Loucy (cell line): Measurements from ENCODE around the gene MAX.

ENCODE experiments used
- H2AFZ ChIP-seq: fragments of 200-600 bp; sonication (generic); 2 replicates; pipeline ENCODE4 v1.6.0; 2016; ENCODE audit warnings: antibody characterized with exemption, mild to moderate bottlenecking, low read length, moderate library complexity
- H3F3A ChIP-seq: fragments of 200-600 bp; 2 replicates; pipeline ENCODE4 v1.6.0; 2016; ENCODE audit warnings: antibody characterized with exemption, low read depth, mild to moderate bottlenecking
- H3K27me3 ChIP-seq: fragments of 200-600 bp; sonication (generic); 2 replicates; pipeline ENCODE4 v1.6.1; 2014; ENCODE audit warnings: low read length, mild to moderate bottlenecking; ENCODE audit not compliant: insufficient read depth, poor library complexity, severe bottlenecking
- H3K36me3 ChIP-seq: fragments of 200-600 bp; sonication (generic); 2 replicates; pipeline ENCODE4 v1.6.1; 2016; ENCODE audit warnings: low read length; ENCODE audit not compliant: insufficient read depth
- H3K4me1 ChIP-seq: fragments of 200-600 bp; sonication (generic); 2 replicates; pipeline ENCODE4 v1.5.1; 2014; ENCODE audit warnings: low read length, mild to moderate bottlenecking; ENCODE audit not compliant: insufficient read depth, poor library complexity, severe bottlenecking
- H3K4me2 ChIP-seq: fragments of 200-600 bp; sonication (generic); 2 replicates; pipeline ENCODE4 v1.6.0; 2014; ENCODE audit warnings: antibody characterized with exemption, low read length, low read depth, mild to moderate bottlenecking; ENCODE audit not compliant: poor library complexity, severe bottlenecking
- H3K4me3 ChIP-seq: fragments of 200-600 bp; sonication (generic); 2 replicates; pipeline ENCODE4 v1.5.1; 2014; ENCODE audit warnings: low read length, mild to moderate bottlenecking, mixed read lengths; ENCODE audit not compliant: poor library complexity, severe bottlenecking
- H3K79me2 ChIP-seq: fragments of 200-600 bp; sonication (generic); 2 replicates; pipeline ENCODE4 v1.6.1; 2014; ENCODE audit warnings: low read length; ENCODE audit not compliant: insufficient read depth
- H3K9ac ChIP-seq: fragments of 200-600 bp; sonication (generic); 2 replicates; pipeline ENCODE4 v1.6.0; 2014; ENCODE audit warnings: mild to moderate bottlenecking, low read depth, low read length, moderate library complexity; ENCODE audit not compliant: poor library complexity, severe bottlenecking
- H3K9me2 ChIP-seq: fragments of 200-600 bp; sonication (generic); replicated peaks from 2 replicates; pipeline ENCODE4 v1.6.1; 2016; ENCODE audit warnings: low read depth, low read length, mixed read lengths
- H3K9me3 ChIP-seq: fragments of 200-600 bp; sonication (generic); 2 replicates; pipeline ENCODE4 v1.6.1; 2014; ENCODE audit warnings: mild to moderate bottlenecking, antibody characterized with exemption, low read length, low read depth; ENCODE audit not compliant: insufficient read depth
- H4K20me1 ChIP-seq: fragments of 200-600 bp; sonication (generic); 2 replicates; pipeline ENCODE4 v1.6.0; 2014; ENCODE audit warnings: antibody characterized with exemption, low read length, mild to moderate bottlenecking; ENCODE audit not compliant: insufficient read depth, poor library complexity, severe bottlenecking
- CTCF ChIP-seq: fragments of 200-600 bp; sonication (generic); conservative IDR thresholded peaks from 2 replicates; pipeline ENCODE4 v1.5.1; 2014; ENCODE audit warnings: mild to moderate bottlenecking, antibody characterized with exemption, low read length
- EZH2phosphoT487 ChIP-seq: fragments of 200-600 bp; IDR thresholded peaks from 2 replicates; pipeline ENCODE4 v1.6.1; 2018; ENCODE audit warnings: antibody characterized with exemption, mild to moderate bottlenecking, moderate library complexity, borderline replicate concordance

Gene MAX

DNA sequence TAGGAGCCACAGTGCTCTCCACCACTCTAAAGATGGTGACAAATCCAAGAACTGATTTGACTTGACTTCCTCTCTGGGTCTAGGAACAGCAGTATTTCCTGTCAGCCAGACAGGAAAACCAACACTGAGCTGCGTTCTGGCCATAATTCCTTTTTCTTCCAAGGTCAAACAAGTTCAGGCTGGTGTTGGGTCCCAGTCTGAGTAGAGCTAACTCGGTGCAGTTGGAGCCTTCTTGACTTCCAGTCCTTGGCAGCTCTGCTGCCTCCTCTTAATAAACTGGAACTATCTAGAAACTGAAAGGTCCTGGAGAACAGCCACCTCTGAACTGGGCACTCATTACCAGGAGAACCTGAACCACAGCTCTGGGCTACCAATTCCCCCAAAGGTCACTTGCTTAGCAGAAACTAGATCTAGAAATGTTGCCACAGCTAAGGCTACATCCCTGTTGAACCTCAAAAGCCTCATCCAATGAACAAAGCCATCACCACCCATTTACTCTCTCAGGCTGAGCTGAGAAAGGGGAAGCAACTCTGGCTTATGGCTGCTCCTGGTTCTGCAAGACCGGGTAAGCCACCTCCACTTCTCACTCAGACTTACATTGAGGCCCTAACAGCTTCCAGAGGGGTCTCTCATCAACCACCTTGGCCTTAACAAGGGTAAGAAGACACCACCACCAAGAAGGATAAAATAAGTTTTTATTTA is 27.7 kb downstream of the MAX start:
- Histone ChIP-seq H3K36me3 (peaks cover 75% of the 10 kb centered on the region; the same call in 1 of the 2 replicates), H4K20me1 (peaks cover 6% of the 10 kb centered on the region), H3F3A (no peaks in the 10 kb centered on the region), H3K9ac (no peak overlapping the region), H2AFZ (no peak overlapping the region), H3K9me2 (no peaks in the 10 kb centered on the region), H3K4me1 (no peaks in the 10 kb centered on the region), H3K9me3 (no peaks in the 10 kb centered on the region), H3K79me2 (peaks cover 9% of the 10 kb centered on the region; the same call in 1 of the 2 replicates), H3K4me2 (no peak overlapping the region), H3K27me3 (no peaks in the 10 kb centered on the region), H3K4me3 (no peak overlapping the region)
- no peak for TF ChIP-seq EZH2phosphoT487
- TF ChIP-seq CTCF, result no peak

- Histone ChIP-seq H3K9me3 (no peaks in the 10 kb centered on the region), H3K4me3 (no peak overlapping the region), H3K4me2 (no peak overlapping the region), H3K4me1 (no peaks in the 10 kb centered on the region), H3K27me3 (no peaks in the 10 kb centered on the region), H3K9me2 (no peaks in the 10 kb centered on the region), H3K9ac (no peak overlapping the region), H3K79me2 (peaks cover under 1% of the 10 kb centered on the region; the same call in 1 of the 2 replicates), H2AFZ (no peak overlapping the region), H4K20me1 (no peaks in the 10 kb centered on the region), H3F3A (no peaks in the 10 kb centered on the region), H3K36me3 (peaks cover 71% of the 10 kb centered on the region; the same call in 1 of the 2 replicates)
- no peak for TF ChIP-seq CTCF
These were observed 28.6 kb downstream of the MAX start for GRCh38 chr14:65073605-65074201.

GRCh38 chr14:65072937-65073336 is 29.4 kb downstream of the MAX start:
- no peak overlapping the region for H3K9ac ChIP-seq
- TF ChIP-seq CTCF (no peak), EZH2phosphoT487 (no peak)
- H4K20me1 ChIP-seq, result no peaks in the 10 kb centered on the region
- no peaks in the 10 kb centered on the region; the same call in 1 of the 2 replicates for H3K79me2 ChIP-seq
- no peaks in the 10 kb centered on the region for H3K4me1 ChIP-seq
- H3K4me2 ChIP-seq, result no peak overlapping the region
- H3K27me3 ChIP-seq, result no peaks in the 10 kb centered on the region
- no peak overlapping the region for H3K4me3 ChIP-seq
- no peaks in the 10 kb centered on the region for H3K9me2 ChIP-seq
- H3F3A ChIP-seq, result no peaks in the 10 kb centered on the region
- no peak overlapping the region for H2AFZ ChIP-seq
- no peaks in the 10 kb centered on the region for H3K9me3 ChIP-seq
- H3K36me3 ChIP-seq, result peaks cover 67% of the 10 kb centered on the region; the same call in 1 of the 2 replicates
